ENCODE measurements around the gene GNG14.

GRCh38 chr19:12676928-12677327 is 10.9 kb upstream of the GNG14 start:
- TF ChIP-seq, protein P1, sequence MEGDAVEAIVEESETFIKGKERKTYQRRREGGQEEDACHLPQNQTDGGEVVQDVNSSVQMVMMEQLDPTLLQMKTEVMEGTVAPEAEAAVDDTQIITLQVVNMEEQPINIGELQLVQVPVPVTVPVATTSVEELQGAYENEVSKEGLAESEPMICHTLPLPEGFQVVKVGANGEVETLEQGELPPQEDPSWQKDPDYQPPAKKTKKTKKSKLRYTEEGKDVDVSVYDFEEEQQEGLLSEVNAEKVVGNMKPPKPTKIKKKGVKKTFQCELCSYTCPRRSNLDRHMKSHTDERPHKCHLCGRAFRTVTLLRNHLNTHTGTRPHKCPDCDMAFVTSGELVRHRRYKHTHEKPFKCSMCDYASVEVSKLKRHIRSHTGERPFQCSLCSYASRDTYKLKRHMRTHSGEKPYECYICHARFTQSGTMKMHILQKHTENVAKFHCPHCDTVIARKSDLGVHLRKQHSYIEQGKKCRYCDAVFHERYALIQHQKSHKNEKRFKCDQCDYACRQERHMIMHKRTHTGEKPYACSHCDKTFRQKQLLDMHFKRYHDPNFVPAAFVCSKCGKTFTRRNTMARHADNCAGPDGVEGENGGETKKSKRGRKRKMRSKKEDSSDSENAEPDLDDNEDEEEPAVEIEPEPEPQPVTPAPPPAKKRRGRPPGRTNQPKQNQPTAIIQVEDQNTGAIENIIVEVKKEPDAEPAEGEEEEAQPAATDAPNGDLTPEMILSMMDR (IDR thresholded peaks at IDR 0.05) = no peak
- TF ChIP-seq POLR2A (IDR thresholded peaks at IDR 0.05) = no peak

Measured in lower leg skin (tissue), 3 donors.